Right lobe of liver (tissue), 6 donors: ENCODE results near the gene ZMYND11. TPM values are rescaled to one million over a fixed set of nuclear protein-coding genes. Genes with fewer than 3 reads are reported as not detected.
"Not testable (repeated sequence)": the region's sequence is repeated elsewhere in the genome, so short reads cannot be mapped to it uniquely, and the experiment has no call there.

Experiments used
- ATAC-seq, 4 donors: fragments of 200-7000 bp; cut with Tn5 transposase; one replicate each; pipeline ENCODE4 v1.9.1; 2020; ENCODE audit warnings: mild to moderate bottlenecking in 4 of 4, moderate library complexity in 4 of 4
- DNase-seq, 3 donors: peaks; one replicate each; pipeline ENCODE4 v3.0.0-alpha.2; 2020
- H3K27ac ChIP-seq, 3 donors: fragments of 200-600 bp; one replicate each; pipeline ENCODE4 v1.8.0; 2022
- H3K27me3 ChIP-seq, 2 donors: fragments of 200-600 bp; one replicate each; pipeline ENCODE4 v1.8.0; 2022
- H3K36me3 ChIP-seq, 4 donors: fragments of 200-600 bp; sonication (generic) in 1 of 4; one replicate each; pipeline versions ENCODE4 v1.5.1 to v1.8.0; 2017 to 2022; ENCODE audit warnings: control low read depth in 1 of 4
- H3K4me1 ChIP-seq, 4 donors: fragments of 200-600 bp; sonication (generic) in 1 of 4; one replicate each; pipeline versions ENCODE4 v1.5.1 to v1.8.0; 2017 to 2022; ENCODE audit warnings: control low read depth in 1 of 4
- H3K4me3 ChIP-seq, 3 donors: fragments of 200-600 bp; one replicate each; pipeline ENCODE4 v1.8.0; 2022
- H3K9me3 ChIP-seq, 4 donors: fragments of 200-600 bp; sonication (generic) in 1 of 4; one replicate each; pipeline versions ENCODE4 v1.5.1 to v1.8.0; 2017 to 2022; ENCODE audit warnings: control low read depth in 1 of 4
- POLR2A ChIP-seq: fragments of 450-650 bp; IDR thresholded peaks from one replicate; pipeline ENCODE4 v1.6.1; 2017; ENCODE audit warnings: antibody characterized with exemption, mild to moderate bottlenecking
- WGBS: methylation state at CpG from one replicate; pipeline ENCODE4 v1.1.6; 2018; ENCODE audit warnings: low coverage, low lambda C conversion rate; ENCODE audit not compliant: insufficient coverage; ENCODE audit errors: missing lambda C conversion rate; 5-methylcytosine and 5-hydroxymethylcytosine counted together
- intact Hi-C, 2 donors: fragments of 100-400 bp; cut with DNase I; formaldehyde crosslinking; loops; one replicate each; pipeline versions ENCODE4 v1.11.2 to v1.14.1; 2022
- small RNA-seq, 2 experiments: library from RNA; depleted of rRNA; stranded (forward); fragments of <200 nt; gene quantifications; one replicate each; pipeline ENCODE3, GENCODE V24; 2016
- total RNA-seq, 6 experiments: library from RNA; depleted of rRNA in 2 of 6; stranded (reverse); fragments of >200 nt in 2 of 6; fragmentation: NEBNext Ultra II Directional in 3 of 6; extraction: Animal tissue kit (Norgen Biotek cat#: 25700) in 3 of 6; gene quantifications; one replicate each; pipeline versions ENCODE4 v1.1.0 to v1.2.4, GENCODE V29; 2016 to 2023
- TF ChIP-seq, protein P1 (sequence below), 4 donors: fragments of 200-600 bp in 3 of 4; fragments of 450-650 bp in 1 of 4; IDR thresholded peaks; one replicate each; pipeline versions ENCODE4 v1.5.1 to v1.8.0; 2016 to 2022; ENCODE audit warnings: antibody characterized with exemption in 4 of 4, mild to moderate bottlenecking in 2 of 4
- donor health status: DM: no; HTN: yes; CAD: no.
- donor health status: DM: no; HTN: no; CAD: no.
- donor health status: DM: no; HTN: no; CAD: no.
- donor health status: DM: no; HTN: yes; CAD: no.
- donor health status: DM: no; HTN: yes; CAD: no.

ZMYND11 gene
- total RNA-seq, 6 experiments from 2014 or later: 22.5 to 30.6 (median 24.4) TPM

DNA sequence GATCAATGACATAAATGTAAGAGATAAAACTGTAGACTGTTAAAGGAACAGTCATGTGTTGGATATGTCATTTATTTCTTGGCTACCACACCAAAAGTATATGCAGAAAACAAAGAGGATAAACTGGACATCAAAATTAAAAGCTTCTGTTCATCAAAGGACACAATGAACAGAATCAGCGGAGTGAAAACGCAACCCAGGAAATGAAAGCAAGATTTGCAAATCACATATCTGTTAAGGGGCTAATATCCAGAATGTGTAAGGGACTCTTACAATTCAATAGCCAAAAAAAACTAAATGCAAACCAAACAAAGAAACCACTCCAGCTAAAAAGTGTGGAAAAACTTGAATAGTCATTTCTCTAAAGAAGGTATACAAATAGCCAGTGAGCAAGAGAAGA lies 164.3 kb downstream of the ZMYND11 start:
- DNase-seq: no peak
- H3K4me3 ChIP-seq: no peak overlapping the region
- no peaks in the 10 kb centered on the region for H3K36me3 ChIP-seq
- WGBS: 88% methylated on average over 2 of the region's 2 CpGs
- TF ChIP-seq, protein P1, sequence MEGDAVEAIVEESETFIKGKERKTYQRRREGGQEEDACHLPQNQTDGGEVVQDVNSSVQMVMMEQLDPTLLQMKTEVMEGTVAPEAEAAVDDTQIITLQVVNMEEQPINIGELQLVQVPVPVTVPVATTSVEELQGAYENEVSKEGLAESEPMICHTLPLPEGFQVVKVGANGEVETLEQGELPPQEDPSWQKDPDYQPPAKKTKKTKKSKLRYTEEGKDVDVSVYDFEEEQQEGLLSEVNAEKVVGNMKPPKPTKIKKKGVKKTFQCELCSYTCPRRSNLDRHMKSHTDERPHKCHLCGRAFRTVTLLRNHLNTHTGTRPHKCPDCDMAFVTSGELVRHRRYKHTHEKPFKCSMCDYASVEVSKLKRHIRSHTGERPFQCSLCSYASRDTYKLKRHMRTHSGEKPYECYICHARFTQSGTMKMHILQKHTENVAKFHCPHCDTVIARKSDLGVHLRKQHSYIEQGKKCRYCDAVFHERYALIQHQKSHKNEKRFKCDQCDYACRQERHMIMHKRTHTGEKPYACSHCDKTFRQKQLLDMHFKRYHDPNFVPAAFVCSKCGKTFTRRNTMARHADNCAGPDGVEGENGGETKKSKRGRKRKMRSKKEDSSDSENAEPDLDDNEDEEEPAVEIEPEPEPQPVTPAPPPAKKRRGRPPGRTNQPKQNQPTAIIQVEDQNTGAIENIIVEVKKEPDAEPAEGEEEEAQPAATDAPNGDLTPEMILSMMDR (IDR thresholded peaks at IDR 0.05): no peak
- no peak for TF ChIP-seq POLR2A
- H3K4me1 ChIP-seq: no peaks in the 10 kb centered on the region
- H3K27ac ChIP-seq: no peak overlapping the region
- H3K27me3 ChIP-seq: no peaks in the 10 kb centered on the region
- H3K9me3 ChIP-seq: no peaks in the 10 kb centered on the region
- intact Hi-C loops: no loop called here
- ATAC-seq: no peak

DNA sequence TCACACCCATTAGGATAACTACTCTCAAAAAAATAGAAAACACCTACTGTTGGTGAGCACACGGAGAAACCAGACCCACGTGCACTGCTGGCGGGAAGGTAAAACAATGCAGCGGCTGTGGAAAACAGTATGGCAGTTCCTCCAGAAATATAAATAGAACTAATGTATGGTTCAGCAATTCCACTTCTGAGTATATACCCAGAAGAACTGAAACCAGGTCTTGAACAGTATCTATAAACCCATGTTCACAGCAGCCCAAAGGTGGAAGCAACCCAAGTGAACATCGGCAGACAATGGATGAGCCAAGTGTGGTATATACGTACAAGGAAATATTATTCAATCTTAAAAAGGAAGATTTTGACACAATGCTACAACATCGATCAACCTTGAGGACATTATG lies 164.7 kb downstream of the ZMYND11 start:
- 93% methylated on average over 7 of the region's 7 CpGs for WGBS

DNA sequence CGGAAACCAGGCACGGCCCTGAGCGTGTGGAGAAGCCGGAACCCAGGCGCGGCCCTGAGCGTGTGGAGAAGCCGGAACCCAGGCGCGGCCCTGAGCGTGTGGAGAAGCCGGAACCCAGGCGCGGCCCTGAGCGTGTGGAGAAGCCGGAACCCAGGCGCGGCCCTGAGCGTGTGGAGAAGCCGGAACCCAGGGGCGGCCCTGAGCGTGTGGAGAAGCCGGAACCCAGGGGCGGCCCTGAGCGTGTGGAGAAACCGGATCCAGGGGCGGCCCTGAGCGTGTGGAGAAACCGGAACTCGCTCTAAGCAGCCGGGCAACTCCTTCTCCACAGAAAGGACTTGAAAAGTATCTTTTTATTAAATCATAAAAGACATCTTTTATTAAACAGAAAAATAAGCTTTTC lies 165.3 kb downstream of the ZMYND11 start:
- ATAC-seq, H3K36me3 ChIP-seq, intact Hi-C loops, H3K4me3 ChIP-seq, DNase-seq, H3K4me1 ChIP-seq, H3K27me3 ChIP-seq, H3K9me3 ChIP-seq, H3K27ac ChIP-seq: not testable (repeated sequence)
- 93% methylated on average over 21 of the region's 31 CpGs for WGBS

More for the DNA sequence above, 164.7 kb downstream of the ZMYND11 start:
- no peaks in the 10 kb centered on the region for H3K4me1 ChIP-seq
- intact Hi-C loops: no loop called here
- DNase-seq: no peak
- H3K36me3 ChIP-seq: no peaks in the 10 kb centered on the region
- no peak for TF ChIP-seq POLR2A
- TF ChIP-seq, protein P1 (IDR thresholded peaks at IDR 0.05): no peak
- H3K4me3 ChIP-seq: no peak overlapping the region
- no peak for ATAC-seq
- H3K27me3 ChIP-seq: no peaks in the 10 kb centered on the region
- no peaks in the 10 kb centered on the region for H3K9me3 ChIP-seq
- H3K27ac ChIP-seq: no peak overlapping the region

DNA sequence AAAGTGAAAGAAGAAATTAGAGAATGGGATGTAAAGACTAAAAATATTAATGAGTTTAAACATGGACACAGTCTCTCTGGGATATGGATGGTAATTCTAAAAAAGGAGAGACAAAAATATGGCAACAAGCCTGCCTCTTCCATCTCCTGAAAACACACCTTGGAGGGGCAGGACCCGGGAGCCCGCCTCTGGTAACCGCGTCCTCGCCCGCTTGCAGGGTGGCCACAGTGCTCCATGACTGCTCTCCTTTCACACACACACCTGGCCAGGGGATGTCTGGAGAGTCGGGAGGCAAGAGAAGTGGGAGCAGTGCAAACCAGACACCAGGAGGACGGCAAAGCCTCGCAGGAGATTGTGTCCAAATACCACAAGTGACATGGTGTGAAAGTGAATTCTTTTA lies 166.3 kb downstream of the ZMYND11 start:
- no peak for DNase-seq
- no peaks in the 10 kb centered on the region for H3K9me3 ChIP-seq
- WGBS: no CpG with 5 or more reads among the region's 9 CpGs

More for the DNA sequence above, 166.3 kb downstream of the ZMYND11 start:
- H3K27ac ChIP-seq: no peak overlapping the region
- intact Hi-C loops: no loop called here
- no peaks in the 10 kb centered on the region for H3K27me3 ChIP-seq
- no peak overlapping the region for H3K4me3 ChIP-seq
- TF ChIP-seq, protein P1 (IDR thresholded peaks at IDR 0.05): no peak
- TF ChIP-seq POLR2A: no peak
- H3K36me3 ChIP-seq: no peaks in the 10 kb centered on the region
- peaks cover 0 to 4% (median 2%) of the 10 kb centered on the region in 4 donors for H3K4me1 ChIP-seq
- no peak for ATAC-seq

Small RNA genes within 50 kb of the gene (small RNA-seq; reads per million reads assigned to genes)
- gene RNA5SP297: 0 to 0.13 reads per million in 2 experiments
- 8.3 to 18.3 reads per million in 2 experiments for gene RNA5SP298

Other genes starting within 250 kb of the ZMYND11 start
- not detected for gene TUBB8, start 86.2 kb upstream of the ZMYND11 start, total RNA-seq